ENCODE measurements around the gene MARVELD1.

DNA sequence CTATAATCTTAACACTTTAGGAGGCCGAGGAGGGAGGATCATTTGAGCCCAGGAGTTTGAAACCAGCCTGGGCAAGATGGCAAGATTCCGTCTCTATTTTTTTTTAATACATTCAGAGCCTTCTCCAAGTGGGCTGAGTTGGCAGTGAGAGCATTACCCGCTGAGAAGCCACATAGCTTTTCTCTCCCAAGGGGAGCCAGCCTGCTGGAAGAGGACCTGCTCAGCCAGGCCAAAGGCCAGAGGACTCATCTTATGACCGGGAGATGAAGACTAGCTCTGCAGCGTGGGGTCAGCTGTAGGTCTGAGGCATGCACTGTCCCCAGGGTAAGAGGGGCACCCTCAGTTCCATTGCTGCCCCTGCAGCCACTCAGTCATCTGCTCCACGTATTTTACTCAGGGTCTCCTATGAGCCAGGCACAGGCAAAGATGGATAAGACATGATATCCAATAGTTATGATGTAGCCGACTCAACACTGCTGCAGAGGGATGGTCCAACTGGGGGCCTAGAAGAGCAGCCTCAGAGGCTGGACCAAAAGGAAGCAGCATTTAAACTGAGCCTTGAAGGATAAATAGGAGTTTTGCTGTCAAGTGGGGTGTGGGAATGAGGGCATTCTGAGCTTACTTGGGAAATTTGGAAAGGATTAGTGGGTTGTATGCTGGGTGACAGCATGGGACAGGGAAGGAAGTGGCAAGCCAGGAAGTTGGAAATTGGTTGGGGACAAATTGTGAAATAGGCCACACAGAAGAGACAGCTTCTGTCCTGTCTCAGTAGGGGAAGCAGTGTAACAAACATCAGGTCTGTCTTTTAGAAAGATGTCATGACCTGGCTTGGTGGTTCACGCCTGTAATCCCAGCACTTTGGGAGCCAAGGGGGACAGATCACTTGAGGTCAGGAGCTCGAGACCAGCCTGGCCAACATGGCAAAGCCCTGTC is 1.6 kb upstream of the MARVELD1 start:
- TF ChIP-seq, protein P1, sequence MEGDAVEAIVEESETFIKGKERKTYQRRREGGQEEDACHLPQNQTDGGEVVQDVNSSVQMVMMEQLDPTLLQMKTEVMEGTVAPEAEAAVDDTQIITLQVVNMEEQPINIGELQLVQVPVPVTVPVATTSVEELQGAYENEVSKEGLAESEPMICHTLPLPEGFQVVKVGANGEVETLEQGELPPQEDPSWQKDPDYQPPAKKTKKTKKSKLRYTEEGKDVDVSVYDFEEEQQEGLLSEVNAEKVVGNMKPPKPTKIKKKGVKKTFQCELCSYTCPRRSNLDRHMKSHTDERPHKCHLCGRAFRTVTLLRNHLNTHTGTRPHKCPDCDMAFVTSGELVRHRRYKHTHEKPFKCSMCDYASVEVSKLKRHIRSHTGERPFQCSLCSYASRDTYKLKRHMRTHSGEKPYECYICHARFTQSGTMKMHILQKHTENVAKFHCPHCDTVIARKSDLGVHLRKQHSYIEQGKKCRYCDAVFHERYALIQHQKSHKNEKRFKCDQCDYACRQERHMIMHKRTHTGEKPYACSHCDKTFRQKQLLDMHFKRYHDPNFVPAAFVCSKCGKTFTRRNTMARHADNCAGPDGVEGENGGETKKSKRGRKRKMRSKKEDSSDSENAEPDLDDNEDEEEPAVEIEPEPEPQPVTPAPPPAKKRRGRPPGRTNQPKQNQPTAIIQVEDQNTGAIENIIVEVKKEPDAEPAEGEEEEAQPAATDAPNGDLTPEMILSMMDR (IDR thresholded peaks at IDR 0.05), result no peak
- TF ChIP-seq ZFX (IDR thresholded peaks at IDR 0.05; ENCODE audit: borderline replicate concordance), result no peak
